GM21576 (cell line): ENCODE measurements around the gene RBMS1.
"Not testable (repeated sequence)": the region's sequence is repeated elsewhere in the genome, so short reads cannot be mapped to it uniquely, and the experiment has no call there.

Source experiments
- ATAC-seq: cut with Tn5 transposase; IDR thresholded peaks from one replicate; pipeline ENCODE4 v1.9.1; 2021; ENCODE audit warnings: mild to moderate bottlenecking, moderate library complexity; ENCODE audit not compliant: unreplicated experiment

RBMS1 gene

DNA sequence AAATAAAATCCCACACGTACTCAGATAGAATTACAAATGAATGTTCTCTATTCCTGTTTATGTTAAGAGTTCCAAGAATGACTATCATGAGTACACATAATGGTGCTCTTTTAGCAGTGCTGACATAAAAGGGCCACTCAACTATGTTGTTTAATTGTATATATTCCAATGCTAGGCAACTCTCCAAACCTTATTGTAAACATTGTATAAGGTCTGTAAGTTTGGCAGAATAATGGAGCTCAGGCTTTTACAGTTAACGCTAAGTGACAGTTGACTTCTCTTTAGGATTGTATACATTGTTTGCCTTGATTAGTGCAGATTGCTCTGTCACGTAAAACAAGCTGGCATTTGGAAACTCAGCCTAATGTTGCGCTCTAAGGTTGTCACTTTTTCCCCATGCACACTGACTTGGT lies 20.8 kb downstream of the RBMS1 start:
- ATAC-seq = no peak

GRCh38 chr2:160471950-160472349 lies 21.7 kb downstream of the RBMS1 start:
- no peak for ATAC-seq

- ATAC-seq = no peak
Measured at GRCh38 chr2:160469621-160470204, 23.9 kb downstream of the RBMS1 start.

DNA sequence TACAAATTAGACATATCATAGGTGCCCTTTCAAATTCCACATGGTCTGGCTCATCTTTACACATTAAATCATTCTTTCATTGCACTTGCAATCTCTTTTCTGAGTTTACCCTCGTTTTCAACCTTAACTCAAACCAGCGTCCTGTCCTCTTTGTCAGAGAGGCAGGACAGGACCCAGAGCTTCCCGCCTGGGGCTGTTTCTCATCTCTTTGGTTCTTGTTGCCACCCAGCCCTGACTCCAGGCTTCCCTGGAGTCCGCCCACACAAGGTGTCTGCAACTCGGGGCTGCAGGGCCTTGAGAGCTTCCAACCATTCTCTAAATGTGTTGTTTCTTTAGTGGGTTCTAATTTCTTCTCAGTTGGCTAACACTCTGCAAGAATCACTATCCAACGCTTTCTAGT lies 24.4 kb downstream of the RBMS1 start:
- no peak for ATAC-seq

DNA sequence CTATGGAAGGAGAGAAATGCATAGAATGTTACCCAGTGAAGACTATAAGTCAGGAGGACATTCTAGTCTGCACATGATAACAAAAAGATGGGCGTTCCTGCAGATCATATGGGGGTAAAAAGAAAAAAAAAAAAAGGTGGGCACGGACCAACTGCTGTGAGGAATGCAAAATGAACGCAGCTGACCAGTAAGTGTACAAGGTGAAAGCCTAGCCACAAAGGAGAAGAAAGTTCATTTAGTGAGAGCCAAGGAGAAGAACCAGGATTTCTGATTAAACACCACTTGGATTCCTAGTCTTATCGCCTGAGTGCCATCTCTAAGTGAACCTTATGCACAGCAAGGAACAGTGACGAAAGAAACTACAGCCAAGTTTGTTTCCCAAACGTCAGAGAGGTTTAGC lies 26.5 kb downstream of the RBMS1 start:
- no peak for ATAC-seq

DNA sequence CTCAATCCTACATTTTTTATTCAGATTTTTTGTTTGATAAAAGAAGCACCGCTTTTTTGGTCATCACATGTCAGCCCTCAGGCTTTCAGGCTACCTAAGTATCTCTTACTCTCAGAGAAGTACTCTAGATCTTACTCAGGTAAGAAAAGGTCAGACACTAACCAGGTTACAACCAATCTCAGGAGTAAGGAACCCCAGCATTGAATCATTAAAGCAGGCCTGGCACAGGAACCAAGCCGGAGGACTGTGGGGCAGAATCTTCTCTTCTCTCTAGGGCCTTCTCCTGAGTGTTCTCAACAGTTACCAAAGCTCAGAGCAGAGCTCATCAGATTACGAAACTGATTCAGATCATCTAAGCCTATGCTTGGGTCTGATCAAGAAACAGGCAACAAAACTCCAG lies 28.2 kb downstream of the RBMS1 start:
- ATAC-seq = no peak

DNA sequence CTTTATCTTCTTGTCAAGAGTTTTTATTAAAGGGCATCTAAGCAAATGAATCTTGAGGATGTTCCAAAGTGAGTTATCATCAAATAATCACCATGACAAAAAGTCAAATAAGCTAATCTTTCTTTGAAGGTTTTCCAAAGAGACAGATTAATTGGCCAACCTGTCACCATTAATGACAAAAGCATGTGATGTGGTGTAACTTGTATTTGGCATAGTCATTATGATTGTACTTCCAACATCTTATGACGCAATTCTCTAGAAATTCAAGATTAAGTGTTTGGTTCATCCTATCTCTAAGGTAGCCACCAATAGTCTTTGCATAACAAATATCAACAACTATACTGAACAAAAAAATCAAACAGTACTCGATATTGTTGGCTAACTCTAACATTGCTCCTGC lies 28.6 kb downstream of the RBMS1 start:
- no peak for ATAC-seq

- ATAC-seq = no peak
Measured at GRCh38 chr2:160464017-160464416, 29.6 kb downstream of the RBMS1 start.

GRCh38 chr2:160463245-160463644 lies 30.4 kb downstream of the RBMS1 start:
- ATAC-seq = no peak

GRCh38 chr2:160460333-160460731 lies 33.3 kb downstream of the RBMS1 start:
- ATAC-seq = no peak

- ATAC-seq = no peak
Measured at GRCh38 chr2:160459538-160460332, 33.9 kb downstream of the RBMS1 start.

DNA sequence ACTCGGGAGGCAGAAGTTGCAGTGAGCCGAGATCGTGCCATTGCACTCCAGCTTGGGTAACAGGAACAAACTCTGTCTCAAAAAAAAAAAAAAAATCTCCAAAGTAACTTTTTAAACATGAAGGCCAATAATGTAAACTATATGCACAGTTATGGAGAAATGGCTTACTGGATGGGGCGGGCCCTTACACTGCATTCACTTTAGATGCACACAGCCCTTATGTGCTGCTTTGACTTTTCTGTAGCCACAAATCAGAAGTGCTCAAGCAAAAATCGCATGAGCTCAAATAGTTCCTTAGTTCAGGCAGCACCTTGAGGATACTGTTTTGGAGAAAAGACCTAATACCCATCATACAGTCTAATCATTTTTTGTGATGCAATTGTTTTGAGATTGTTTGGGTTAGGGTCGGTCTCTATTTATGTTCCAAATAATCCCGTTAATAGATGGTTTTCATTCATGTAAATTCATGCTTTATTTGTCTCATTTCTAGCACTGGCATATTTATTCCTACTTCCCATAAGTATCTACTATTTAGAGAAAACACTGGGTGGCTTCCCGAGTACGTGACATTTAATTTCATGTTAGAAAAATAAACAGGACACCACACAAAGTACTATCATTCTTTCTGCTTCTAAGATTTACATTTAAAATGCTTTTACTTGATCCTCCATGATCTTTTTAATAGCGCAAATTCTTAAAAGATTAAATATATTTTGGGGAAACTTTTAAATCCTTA lies 34.7 kb downstream of the RBMS1 start:
- no peak for ATAC-seq

GRCh38 chr2:160457588-160457987 lies 36.0 kb downstream of the RBMS1 start:
- ATAC-seq = no peak

DNA sequence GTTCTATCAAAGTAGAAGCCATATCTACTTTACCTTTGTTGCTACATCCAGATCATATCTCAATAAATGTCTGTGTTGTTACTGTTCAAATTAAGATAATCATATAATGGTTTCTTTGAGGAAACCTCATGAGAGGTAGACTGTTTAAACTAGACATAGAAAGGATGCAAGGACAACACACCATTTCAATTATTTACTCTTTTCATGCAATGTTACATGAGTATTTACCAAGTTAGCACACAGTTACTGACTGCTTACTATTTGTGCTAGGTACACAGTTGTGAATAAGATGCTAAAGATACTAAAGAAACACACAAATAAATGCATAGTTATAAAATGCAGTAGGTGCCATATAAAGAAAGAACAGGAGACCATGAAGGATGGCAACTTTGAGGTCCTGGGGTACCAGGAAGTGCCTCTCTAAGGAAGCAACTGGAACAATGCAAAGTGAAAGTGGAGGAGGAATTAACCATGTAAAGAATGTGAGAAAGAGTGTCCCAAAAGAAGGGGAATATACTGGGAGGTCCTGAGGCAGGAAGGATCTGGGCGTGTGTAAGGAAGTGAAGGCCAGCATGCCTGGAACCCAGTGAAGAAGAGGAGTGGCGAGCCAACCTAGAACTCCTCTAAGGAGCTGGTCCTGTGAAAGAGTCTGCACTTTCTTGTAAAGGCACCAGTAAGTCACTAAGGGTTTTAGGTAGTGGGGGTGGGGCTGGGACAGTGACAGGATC lies 39.4 kb downstream of the RBMS1 start:
- no peak for ATAC-seq

GRCh38 chr2:160453111-160453820 lies 40.3 kb downstream of the RBMS1 start:
- no peak for ATAC-seq

- no peak for ATAC-seq
Measured at GRCh38 chr2:160450486-160450885, 43.1 kb downstream of the RBMS1 start.

DNA sequence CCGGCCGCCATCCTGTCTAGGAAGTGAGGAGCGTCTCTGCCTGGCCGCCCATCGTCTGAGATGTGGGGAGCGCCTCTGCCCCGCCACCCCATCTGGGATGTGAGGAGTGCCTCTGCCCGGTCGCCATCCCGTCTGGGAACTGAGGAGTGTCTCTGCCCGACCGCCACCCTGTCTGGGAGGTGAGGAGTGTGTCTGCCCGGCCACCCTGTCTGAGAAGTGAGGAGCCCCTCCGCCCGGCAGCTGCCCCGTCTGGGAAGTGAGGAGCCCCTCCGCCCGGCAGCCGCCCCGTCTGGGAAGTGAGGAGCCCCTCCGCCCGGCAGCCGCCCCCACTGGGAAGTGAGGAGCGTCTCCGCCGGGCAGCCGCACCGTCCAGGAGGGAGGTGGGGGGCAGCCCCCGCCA lies 44.8 kb downstream of the RBMS1 start:
- ATAC-seq = not testable (repeated sequence)

GRCh38 chr2:160445673-160446072 lies 47.9 kb downstream of the RBMS1 start:
- no peak for ATAC-seq

DNA sequence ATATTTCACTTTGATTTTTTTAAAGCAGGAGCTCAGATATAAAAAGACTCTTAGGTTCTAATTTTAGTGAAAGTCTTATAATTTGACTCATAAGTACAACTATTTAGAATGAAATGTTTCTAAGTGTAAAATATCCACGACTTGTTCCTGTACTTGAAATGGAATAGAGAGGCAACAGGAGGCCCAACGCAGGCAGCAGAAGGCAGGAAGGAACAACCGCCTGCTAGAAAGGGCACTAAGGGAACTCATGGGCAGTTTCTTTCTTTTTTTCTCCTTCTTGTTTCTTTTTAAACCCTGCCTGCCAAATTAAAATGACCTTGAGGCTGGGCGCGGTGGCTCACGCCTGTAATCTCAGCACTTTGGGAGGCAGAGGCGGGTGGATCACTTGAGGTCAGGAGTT lies 51.0 kb downstream of the RBMS1 start:
- ATAC-seq = no peak

DNA sequence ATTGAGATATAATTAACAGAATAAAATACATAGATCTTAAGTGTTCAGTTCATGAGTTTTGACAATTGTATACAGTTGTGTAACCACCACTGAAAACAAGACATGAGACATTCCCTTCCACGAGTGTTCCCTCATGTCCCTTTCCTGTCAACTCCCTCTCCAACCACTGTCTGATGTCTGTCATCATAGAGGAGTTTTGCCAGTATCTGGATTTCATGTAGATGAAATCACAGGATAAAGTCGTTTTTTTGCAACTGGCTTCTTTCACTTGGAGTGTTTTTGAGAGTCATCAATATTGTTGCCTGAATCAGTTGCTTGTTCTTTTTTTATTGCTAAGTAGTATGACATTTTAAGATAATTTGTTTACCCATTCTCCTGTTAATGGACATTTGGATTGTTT lies 52.7 kb downstream of the RBMS1 start:
- ATAC-seq = no peak

GRCh38 chr2:160439038-160439437 lies 54.6 kb downstream of the RBMS1 start:
- ATAC-seq = not testable (repeated sequence)
